GM19324 (cell line): Measurements from ENCODE around the gene SUFU.

Source experiments
- ATAC-seq: cut with Tn5 transposase; IDR thresholded peaks from one replicate; pipeline ENCODE4 v1.9.1; 2021; ENCODE audit warnings: mild to moderate bottlenecking, moderate library complexity; ENCODE audit not compliant: unreplicated experiment, low FRiP score

The SUFU gene

DNA sequence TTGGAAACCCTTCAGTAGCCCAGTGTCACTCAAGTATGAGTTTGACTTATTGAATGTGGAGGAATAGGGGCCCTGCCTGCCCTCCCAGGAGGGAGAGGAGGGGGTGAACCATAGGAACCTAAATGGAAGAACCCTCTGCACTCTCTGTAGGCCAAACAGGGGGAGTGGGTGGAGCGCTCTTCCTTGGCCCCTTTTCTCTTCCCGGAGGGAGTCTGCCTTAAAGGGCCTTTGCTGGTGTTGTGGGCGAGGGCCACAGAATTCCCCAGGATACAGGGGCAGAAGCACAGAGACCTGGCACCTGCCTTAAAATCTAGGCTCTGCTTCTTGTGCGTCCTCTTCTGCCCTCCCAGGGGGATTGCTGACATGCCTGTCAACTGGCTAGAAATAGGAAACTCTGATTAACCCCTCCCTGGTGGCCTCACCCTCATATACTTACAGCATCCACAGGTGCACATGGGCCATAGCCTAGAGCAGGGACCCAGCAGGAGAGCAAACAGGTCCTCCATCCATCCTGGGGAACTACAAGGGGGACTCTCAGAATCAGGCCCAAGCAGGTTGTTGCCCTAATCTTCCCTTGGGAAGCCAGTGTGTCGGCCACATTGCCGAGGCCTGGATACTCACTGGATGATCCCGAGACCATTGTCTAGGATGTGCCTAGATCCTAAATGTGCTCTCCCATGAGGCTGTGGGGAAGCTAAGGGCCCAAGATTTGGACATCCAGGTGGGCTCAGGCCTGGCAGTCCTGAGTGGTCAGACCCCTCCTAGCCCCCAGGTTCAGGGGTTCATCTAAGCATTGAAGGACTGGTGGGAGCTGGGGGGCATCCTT, 143.9 kb downstream of the SUFU start:
- ATAC-seq = no peak

DNA sequence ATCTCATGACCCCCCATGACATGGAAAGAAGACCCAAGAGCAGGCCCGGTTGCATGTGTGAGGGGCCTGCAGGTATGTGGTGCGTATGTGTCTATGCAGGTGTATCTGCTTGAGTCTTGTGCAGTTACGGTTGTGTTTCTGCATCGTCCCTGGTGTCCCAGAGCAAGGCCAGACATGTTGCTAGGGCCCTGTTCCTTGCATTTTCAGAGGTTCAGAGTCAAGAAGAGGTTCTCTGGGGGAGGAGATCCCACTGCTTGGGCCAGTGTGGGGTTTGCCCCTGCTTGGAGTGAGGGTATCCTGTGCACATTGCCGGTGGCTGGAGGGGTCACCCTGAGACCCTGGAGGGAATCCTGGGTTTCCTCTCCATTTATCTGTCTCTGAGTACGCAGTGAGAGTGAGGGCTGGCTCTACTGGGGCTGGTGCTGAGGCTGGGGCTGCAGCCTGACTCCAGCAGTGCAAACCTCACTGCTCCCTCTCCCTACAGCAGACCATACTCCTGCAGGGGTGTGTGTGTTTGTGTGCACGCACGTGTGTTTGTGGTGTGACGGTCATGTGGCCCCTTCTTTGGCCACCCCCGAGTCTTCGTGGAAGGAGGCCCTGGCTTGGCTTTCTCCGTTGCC, 144.6 kb downstream of the SUFU start:
- no peak for ATAC-seq

DNA sequence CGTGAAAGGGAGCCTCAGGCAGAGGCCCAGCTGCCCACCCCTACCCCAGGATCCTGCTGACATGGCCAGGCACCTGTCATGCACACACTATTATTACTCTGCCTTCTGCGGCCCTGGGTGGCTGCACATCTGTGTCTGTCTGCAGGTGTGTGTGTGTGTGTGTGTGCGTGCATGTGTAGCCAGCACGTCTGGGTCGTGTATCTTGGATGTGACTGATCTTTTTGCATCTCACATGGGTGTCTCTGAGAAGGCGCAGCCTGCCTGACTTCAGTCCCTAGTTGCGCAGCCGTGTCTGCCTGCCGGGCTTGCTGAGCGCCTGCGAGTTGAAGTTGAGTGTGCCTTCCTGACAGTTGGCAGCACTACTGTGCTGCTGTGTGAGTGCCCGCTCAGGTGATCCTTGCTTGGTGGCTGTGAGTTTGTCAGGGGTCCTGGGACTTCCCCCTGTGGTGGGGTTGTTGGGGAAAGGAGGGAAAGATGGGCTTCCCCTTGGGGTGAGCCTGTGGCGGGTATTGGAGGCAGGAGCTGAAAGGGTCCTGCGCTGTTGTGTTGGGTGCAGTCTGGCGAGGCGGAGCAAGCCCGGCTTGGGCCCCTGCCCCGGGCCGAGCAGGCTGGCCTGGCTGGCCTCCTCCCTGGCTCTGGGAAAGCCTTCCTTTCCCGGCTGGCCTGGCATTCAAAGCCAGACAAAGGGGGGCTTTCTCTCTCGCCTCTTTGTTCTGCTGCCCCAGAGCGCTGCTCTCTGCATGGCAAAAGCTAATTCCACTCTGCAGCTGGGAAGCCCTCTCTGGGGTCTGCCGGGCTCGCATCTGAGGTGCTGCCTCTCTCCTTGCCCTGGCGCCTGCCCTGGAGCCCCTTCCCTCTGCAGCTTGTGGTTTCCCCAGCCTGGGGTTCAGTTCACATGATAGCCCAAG, 145.4 kb downstream of the SUFU start:
- ATAC-seq = no peak

DNA sequence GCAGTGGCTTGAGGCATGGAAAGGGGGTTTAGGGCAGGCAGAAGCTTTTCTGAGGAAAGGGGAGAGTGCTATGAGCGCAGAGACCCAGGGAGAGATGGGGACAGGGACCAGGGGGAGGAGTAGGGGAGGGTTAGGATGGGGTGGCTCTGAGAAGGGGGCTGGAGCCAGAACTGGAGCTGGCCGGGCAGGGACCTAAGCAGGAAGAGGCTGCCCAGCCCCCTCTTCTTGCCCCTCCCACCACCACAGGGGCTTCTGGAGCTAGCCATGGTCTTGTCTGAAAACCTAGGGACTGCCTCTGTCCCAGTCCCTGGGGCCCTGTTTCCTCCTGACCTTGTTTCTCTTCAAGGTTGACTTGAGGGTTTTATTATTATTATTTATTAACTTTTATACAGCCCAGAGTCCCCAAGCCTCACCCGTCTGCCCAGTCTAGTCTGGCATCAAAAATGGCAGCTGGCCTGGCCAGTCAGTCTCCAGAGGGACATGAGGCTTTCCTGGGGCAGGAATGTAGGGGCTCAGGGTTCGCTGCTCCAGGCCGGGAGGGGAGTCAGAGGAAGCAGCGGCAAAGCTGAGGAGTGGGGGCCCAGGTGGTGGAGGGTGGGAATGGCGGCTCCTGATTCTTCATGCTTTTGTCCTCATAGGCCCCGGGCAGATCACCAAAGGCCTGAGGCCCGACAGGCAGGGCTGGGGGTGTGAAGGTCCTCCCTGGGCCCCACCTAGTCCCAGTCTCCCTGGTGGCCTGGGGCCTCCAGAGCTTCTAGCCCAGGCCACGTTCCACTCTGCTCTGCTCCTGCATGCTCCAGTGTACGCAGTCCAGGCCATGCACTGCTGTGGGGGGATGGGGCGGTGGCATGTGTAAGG, 146.3 kb downstream of the SUFU start:
- ATAC-seq = no peak

DNA sequence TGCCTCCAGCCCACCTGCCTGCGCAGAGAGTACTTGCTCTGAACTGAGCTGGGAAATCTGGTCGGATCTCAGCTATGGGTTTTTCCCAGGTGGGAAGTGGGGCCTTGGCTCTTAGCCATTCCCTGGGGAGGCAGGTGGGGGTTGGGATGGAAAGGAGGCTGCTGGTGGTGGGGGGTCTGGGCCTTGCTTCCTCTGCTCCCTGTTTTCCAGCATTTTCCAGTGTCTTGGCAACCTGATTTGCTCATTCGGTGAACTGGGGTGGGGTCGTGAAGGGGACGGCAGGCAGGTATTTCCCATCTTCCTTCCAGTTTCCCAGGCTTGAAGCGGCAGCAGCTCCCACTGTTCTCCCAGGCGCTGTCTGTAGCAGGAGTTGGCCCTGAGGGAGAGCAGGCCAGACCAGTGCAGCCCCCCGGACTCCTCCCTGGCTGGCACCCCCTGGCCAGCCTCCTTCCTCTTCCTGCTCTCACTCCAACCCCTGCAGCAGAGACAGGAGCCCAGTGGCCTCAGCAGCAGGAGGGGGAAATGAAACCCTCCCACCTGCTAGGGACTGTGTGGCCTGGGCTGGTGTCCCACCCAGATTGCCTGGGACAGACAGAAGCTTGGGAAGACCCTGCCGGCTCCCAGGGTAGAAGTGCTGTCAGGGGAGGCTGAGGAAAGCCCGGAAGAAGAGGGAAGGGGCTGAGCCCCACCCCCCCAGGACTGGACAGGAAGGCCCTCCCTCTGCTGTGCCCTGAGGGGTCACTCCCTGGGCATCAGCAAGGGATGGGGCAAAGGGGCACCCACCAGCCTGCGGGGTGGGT, 147.1 kb downstream of the SUFU start:
- no peak for ATAC-seq

DNA sequence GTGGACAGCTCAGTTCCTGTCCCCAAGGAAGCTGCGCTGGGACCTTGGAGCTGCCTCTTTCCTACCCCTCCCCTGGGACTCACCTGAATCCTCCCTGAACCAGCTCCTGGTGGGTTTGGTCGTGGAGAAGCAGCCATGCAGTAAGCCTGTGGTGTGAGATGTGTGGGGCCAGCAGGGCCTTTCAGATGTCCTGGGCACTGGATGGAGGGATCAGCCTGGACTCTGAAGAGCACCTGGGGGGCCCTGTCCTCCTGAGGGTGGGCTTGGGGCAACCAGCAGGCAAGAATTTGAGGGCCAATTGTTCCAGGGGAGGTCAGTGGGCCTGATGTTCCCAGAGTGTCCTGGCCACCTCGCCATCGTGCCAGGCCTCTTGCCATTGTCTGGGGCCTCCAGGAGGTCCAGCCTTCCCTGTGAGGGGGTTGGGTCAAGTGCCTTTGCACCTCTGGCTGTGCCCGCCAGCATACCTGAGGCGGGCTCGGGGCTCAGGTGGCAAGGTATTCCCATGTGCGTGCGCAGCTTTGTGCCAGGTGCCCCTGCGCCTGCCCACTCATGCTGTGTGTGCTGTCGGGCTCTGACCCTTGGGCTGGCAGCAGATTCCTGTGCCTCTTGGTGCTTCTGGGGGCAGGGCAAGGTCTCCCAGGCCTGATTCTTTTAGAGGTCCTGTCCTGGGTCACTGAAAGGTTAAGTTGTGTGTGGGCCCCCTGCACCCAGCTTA, 147.8 kb downstream of the SUFU start:
- no peak for ATAC-seq

DNA sequence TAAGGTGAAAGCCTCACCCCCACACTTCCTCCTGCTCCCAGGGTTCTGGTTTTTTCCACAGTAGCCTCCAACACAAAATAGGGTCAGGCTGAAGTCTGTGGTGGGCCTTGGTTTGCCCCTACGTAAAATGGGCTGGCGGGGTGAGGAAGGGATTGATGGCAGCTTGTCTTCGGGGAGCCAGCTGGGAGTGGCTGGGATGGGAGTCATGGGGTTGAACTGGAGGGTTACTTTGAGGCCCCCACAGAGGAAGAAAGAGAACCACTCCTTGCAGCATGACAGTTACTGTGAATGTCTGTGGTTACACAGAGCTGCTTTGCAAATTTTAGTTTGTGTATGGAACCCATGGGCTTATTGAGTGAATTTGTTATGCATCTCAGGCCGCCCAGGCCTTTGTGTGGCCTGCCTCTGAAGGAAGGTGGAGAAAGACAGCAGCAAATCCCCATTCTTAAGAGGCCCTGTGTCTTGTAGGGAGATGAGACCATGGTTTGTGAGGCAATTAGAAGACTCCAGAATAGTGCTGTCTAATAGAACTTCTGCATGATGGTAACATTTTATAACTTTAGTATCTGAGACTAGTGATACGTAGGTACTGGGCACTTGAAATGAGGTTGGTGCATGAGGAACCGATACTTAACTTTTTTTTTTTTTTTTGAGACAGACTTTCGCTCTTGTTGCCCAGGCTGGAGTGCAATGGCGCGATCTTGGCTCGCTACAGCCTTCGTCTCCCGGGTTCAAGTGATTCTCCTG, 148.6 kb downstream of the SUFU start:
- ATAC-seq = no peak

DNA sequence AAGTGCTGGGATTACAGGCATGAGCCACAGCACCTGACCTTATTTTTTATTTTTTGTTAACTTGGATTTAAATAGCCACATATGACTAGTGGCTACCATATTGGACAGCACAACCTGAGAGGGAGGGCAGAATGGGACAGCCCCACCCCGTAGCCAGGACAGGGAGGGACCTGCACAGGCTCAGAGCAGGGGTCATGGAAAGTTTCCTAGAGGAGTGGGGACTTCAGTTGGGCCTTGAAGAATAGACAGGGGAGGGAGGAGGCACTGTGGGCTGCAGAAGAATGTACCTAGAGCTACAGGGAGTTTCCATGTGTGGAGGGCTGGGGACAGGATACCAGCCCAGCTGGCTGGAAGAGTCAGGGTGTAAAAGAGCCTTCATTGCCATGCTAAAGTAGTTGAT, 149.3 kb downstream of the SUFU start:
- no peak for ATAC-seq

DNA sequence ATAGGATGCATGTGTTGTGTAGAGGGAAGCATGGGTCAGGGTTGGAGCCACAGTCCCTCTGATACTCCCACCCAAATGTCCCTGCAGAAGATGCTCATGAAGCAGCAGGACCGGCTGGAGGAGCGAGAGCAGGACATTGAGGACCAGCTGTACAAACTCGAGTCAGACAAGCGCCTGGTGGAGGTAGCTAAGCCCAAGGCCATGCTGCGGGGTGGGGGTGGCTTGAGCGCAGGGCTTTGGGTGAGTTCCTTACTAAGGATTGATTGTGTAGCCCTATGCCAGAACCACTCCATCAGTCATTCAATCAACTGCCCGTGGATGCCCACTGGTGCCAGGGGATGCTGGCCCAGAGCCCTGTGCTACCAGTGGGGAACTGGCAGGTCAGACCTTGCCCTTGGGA, 150.8 kb downstream of the SUFU start:
- no peak for ATAC-seq

DNA sequence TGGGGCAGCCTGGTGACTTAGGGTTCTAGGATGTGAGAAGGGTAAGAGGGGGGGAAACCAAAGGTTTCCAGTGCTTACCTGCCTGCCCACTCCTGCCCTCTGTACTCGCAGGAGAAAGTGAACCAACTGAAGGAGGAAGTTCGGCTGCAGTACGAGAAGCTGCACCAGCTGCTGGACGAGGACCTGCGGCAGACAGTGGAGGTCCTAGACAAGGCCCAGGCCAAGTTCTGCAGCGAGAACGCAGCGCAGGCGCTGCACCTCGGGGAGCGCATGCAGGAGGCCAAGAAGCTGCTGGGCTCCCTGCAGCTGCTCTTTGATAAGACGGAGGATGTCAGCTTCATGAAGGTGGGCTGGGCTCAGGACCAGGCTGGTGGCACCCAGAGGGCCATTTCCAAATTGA, 151.2 kb downstream of the SUFU start:
- no peak for ATAC-seq

DNA sequence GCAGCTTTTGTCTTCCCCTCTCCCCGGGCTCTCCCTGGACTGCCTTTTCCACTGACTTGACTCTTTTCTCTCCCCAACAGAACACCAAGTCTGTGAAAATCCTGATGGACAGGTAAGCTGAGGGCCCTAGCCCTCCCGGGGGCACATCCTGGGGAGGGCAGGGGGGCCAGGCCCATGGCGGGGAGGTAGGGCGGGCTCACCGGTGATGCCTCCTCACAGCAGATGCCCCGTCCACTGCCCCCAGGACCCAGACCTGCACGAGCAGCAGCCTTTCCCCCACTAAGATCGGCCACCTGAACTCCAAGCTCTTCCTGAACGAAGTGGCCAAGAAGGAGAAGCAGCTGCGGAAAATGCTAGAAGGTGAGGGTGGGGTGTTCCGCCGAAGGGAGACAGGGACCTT, 152.3 kb downstream of the SUFU start:
- no peak for ATAC-seq

DNA sequence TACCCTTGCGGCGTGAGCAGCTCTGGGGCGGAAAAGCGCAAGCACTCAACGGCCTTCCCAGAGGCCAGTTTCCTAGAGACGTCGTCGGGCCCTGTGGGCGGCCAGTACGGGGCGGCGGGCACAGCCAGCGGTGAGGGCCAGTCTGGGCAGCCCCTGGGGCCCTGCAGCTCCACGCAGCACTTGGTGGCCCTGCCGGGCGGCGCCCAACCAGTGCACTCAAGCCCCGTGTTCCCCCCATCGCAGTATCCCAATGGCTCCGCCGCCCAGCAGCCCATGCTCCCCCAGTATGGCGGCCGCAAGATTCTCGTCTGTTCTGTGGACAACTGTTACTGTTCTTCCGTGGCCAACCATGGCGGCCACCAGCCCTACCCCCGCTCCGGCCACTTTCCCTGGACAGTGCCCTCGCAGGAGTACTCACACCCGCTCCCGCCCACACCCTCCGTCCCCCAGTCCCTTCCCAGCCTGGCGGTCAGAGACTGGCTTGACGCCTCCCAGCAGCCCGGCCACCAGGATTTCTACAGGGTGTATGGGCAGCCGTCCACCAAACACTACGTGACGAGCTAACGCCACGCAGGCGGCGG, 153.1 kb downstream of the SUFU start:
- ATAC-seq = no peak

DNA sequence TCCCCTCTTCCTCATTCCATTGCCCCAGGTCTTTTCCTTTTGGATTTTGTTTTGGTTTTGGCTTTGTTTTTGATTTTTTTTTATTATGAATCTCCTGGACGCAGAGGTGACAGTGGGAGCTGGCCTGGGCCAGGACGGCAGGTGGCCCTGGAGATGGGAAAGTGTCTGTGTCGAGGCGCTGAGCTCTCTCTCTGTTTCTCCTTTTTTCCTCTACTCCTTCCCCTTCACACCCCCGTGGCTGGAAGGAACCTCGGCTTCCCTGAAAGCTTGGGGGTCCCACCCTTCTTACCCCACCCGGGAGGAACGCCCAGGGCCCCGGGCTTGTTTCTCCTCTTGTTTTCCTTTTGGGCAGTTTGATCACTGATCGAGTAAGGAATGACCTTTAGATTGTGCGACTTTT, 153.7 kb downstream of the SUFU start:
- no peak for ATAC-seq

DNA sequence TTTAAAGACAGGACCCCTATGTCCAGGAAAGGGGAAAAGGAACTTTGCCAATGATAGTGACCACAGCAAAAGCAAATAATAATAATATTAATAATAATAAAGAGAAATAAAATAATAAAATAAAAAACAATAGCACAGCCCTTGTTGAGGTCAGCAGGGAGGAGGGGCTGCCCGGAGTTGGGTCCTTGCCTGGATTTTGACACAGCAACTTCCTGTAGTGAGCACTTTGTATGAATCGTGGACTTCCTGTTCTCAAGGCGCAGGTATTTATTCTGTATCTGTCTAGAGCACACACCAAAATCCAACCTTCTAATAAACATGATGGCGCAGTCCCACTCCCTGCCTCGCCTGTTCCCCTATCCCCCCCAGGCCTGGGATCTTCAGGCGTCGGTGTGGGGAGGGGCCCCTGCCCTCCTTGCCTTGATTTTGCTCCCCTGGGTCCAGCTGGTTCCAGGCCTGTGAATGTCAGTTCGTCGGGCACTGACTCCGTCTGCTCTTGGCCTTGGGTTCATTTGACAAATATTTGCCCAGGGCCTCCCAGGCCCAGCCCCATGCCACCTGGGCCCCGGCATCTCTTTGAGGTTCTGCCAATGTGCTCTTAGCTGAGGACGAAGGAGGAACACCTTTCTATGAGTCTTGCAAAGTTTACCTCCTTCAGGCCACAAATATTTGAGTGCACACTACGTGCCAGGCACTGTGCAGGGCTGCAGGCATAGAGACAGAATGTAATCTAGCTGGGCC, 154.4 kb downstream of the SUFU start:
- ATAC-seq = no peak

DNA sequence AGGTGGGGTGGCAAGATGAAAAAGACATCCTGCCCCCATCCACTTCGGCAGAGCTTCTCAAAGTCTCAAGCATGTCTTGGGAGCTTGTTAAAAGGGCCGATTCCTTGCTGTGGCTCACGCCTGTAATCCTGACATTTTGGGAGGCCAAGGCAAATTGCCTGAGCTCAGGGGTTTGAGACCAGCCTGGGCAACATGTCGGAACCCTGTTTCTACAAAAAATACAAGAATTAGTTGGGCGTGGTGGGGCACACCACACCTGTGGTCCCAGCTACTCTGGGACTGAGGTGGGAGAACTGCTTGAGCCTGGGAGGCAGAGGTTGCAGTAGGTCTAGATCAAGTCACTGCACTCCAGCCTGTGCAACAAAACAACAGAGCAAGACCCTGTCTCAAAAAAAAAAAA, 155.0 kb downstream of the SUFU start:
- no peak for ATAC-seq

DNA sequence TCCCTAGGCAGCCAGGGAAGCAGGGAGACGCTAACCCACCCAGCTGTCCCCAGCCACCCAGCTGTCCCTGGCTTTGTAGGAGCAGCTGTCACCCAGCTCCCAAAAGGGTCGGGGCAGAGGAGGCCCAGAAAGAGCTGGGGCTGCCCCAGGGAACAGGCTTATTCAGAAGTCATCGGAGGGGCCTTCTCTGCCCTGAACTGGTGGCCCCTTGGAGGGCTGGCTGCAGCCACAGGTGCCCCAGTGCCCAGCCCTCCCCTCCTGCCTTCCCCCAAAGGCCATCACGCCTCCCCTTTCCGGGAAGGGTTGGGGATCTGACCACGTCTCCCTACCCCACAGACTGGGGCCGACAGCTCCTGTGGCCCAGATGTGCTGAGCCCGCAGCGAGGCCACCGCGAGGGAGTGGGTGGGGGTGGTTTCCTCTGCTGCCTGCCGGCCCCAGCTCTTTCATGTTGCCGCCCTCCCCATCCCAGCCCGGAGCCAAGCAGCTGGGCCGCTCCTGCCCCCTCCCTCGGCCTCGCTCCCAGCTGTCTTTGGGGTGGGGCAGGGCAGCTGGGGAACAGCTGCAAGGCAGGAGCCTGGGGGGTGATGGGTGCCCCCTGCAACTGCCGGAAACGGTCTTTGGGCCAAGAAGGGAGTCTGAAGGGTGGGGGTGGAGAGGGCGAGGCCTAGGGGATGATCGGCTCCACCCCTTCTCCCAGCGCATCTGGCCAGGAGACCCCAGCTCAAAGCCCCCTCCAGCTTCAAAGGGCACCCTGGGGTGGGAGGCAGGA, 157.3 kb downstream of the SUFU start:
- ATAC-seq = peak; percentile 60

DNA sequence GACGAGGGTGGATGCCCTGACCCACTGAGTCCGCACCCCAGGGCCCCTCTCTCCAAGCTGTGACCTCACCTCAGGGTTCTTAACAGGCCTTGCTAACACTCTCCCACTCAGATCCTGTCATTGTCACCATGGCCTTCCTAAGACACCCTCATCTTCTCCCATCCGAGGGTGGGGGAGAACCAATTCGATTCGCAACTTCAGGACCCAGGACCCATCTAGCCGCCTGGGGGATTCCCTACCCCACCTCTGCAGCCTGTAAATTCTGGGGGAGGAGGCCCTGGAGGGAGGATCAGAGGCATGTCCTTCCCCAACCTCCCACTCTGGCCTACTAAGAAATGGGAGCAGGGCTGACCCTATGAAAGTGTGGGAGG, 157.9 kb downstream of the SUFU start:
- ATAC-seq = no peak
